ENCODE measurements around the gene AKT1S1. TPM values are rescaled to one million over a fixed set of nuclear protein-coding genes. Genes with fewer than 3 reads are reported as not detected.

Gene AKT1S1
- total and polyA plus RNA-seq, 2 donors (not counting 3 experiments of a cell fraction or from before 2014, with no cell fraction given), result 64.2 to 68.3 TPM

DNA sequence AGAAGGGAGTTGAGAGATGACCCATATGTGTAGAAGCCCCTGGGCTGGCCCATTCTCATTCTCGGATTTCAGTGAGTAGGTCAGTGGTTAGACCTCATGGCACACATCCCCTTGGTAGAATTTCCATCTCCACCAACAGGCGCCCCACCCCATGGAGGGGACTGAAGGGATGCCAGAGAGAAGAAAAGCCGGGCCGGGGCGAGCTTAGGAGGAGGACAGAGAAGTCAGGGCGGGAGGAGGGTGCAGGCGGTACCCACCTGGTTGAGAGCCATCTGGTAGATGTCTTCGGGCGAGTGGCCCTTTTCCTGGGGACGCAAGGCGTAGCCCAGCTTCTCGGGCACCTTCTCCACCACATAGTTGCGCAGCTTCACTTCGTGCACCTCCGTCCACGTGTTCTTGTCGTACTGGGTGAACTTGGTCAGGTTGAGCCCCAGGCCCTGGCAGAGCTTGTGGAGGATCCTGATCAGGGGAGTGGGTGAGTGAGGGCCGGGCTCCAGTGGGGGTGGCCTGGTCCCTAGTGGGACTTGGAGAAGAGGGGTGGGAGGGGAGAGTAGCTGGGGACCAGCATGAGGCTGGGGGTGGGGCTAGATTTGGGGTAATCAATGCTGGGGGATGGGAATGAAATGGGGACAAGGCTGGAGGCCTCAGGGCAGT lies 17.0 kb upstream of the AKT1S1 start:
- Histone ChIP-seq H3K27ac (ENCODE audit: insufficient read depth, low read depth, low read length) (no peak overlapping the region), H3K9me1 (replicated peaks; ENCODE audit: control insufficient read depth, extremely low read depth, insufficient read depth, low read length) (no peaks in the 10 kb centered on the region), H3K4me2 (ENCODE audit: insufficient read depth, low read length) (no peak overlapping the region), H3K27me3 (ENCODE audit: control insufficient read depth in 2 of 2, insufficient read depth in 2 of 2, low read length in 2 of 2) (no peaks in the 10 kb centered on the region), H3K36me3 (ENCODE audit: control insufficient read depth in 2 of 2, extremely low read depth in 1 of 2, insufficient read depth in 2 of 2, low read length in 2 of 2) (no peaks in the 10 kb centered on the region), H3K4me1 (ENCODE audit: control insufficient read depth, extremely low read depth, insufficient read depth, low read length) (peaks cover 16% of the 10 kb centered on the region), H2AFZ (ENCODE audit: low read depth, low read length) (no peak overlapping the region), H3K79me2 (ENCODE audit: control insufficient read depth, insufficient read depth, low read length) (no peaks in the 10 kb centered on the region), H3K9me3 (replicated peaks; ENCODE audit: control insufficient read depth, insufficient read depth, low read length) (no peaks in the 10 kb centered on the region), H3K4me3 (replicated peaks in 1 of 3; ENCODE audit: insufficient read depth in 1 of 3, low read depth in 1 of 3, low read length in 3 of 3) (no peak overlapping the region), H3K9ac (replicated peaks; ENCODE audit: extremely low read depth, insufficient read depth, low read length) (no peak overlapping the region), H4K20me1 (replicated peaks; ENCODE audit: control insufficient read depth, extremely low read depth, insufficient read depth, low read length) (no peaks in the 10 kb centered on the region)
- intact Hi-C loops (cut with micrococcal nuclease) (no loop called here), dilution Hi-C loops (cut with MboI; ENCODE audit: extremely low pct_ligation_motif_present, low sequenced_read_pairs) (no loop called here)
- POLR2A ChIA-PET, result no interaction called here
- CTCF ChIA-PET, result interaction anchor here (0.6 kb wide), 1 partner anchor 34 kb away, joined by 3 read pairs; no protein-coding TSS in a partner anchor
- DNase-seq (ENCODE audit: low read depth, low spot score) (no peak), FAIRE-seq (no peak)
- BruUV-seq (replicated peaks), result no TSS peak
- TF ChIP-seq POLR2A (IDR thresholded peaks at IDR 0.05; ENCODE audit: low read depth, low read length) (no peak), GATA2 (IDR thresholded peaks at IDR 0.05; ENCODE audit: insufficient read depth, insufficient read length, low read depth, low read length) (no peak), MYC (IDR thresholded peaks at IDR 0.05; ENCODE audit: low read depth, low read length) (no peak), FOS (IDR thresholded peaks at IDR 0.05; ENCODE audit: borderline replicate concordance, insufficient read depth, low read length) (no peak), POLR2AphosphoS5 (IDR thresholded peaks at IDR 0.05; ENCODE audit: insufficient read depth, low read depth, low read length) (no peak), JUN (IDR thresholded peaks at IDR 0.05; ENCODE audit: borderline replicate concordance, insufficient read depth, insufficient read length, low read depth) (no peak), EZH2 (IDR thresholded peaks at IDR 0.05; ENCODE audit: borderline replicate concordance, low read depth, low read length, severe bottlenecking) (no peak)
- TF ChIP-seq, protein P1, sequence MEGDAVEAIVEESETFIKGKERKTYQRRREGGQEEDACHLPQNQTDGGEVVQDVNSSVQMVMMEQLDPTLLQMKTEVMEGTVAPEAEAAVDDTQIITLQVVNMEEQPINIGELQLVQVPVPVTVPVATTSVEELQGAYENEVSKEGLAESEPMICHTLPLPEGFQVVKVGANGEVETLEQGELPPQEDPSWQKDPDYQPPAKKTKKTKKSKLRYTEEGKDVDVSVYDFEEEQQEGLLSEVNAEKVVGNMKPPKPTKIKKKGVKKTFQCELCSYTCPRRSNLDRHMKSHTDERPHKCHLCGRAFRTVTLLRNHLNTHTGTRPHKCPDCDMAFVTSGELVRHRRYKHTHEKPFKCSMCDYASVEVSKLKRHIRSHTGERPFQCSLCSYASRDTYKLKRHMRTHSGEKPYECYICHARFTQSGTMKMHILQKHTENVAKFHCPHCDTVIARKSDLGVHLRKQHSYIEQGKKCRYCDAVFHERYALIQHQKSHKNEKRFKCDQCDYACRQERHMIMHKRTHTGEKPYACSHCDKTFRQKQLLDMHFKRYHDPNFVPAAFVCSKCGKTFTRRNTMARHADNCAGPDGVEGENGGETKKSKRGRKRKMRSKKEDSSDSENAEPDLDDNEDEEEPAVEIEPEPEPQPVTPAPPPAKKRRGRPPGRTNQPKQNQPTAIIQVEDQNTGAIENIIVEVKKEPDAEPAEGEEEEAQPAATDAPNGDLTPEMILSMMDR (IDR thresholded peaks at IDR 0.05; ENCODE audit: extremely low read depth in 1 of 2, insufficient read depth in 1 of 2, low read depth in 1 of 2, low read length in 2 of 2), result no peak
- TF ChIP-seq, protein P2, sequence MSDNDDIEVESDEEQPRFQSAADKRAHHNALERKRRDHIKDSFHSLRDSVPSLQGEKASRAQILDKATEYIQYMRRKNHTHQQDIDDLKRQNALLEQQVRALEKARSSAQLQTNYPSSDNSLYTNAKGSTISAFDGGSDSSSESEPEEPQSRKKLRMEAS (IDR thresholded peaks at IDR 0.05; ENCODE audit: insufficient read depth, insufficient read length), result no peak

All from endothelial cell of umbilical vein (primary cell).